H1 (cell line): ENCODE results near the gene OGFOD3. TPM values are rescaled to one million over a fixed set of nuclear protein-coding genes. Genes with fewer than 3 reads are reported as not detected.

Source experiments
- CTCF ChIA-PET: fragments of 300-600 bp; sonication (Branson Sonifier 250); formaldehyde crosslinking; loops from one replicate; lab custom pipeline; 2021; ENCODE audit not compliant: partially characterized antibody; lab: Charles Lee
- POLR2A ChIA-PET: fragments of 300-600 bp; sonication (Branson Sonifier 250); formaldehyde crosslinking; loops from one replicate; lab custom pipeline; 2021; ENCODE audit warnings: inconsistent platforms; ENCODE audit not compliant: partially characterized antibody; lab: Charles Lee
- DNase-seq, 2 experiments: peaks; one replicate each; pipeline versions ENCODE4 v3.0.0 to v3.0.0-alpha.2; 2010 to 2022; ENCODE audit warnings: low spot score in 2 of 2, low read depth in 1 of 2, mixed read lengths in 1 of 2
- FAIRE-seq: peaks from 2 replicates; lab custom pipeline; 2011; peaks lifted over from hg19 to GRCh38; lab: Jason Lieb, UNC
- H2AFZ ChIP-seq: 2 replicates; pipeline ENCODE4 v1.8.1; 2012; ENCODE audit warnings: low read length, inconsistent platforms
- H2AK5ac ChIP-seq: 2 replicates; pipeline ENCODE4 v1.6.1; 2013; ENCODE audit warnings: low read depth, low read length
- H2BK120ac ChIP-seq: replicated peaks from 2 replicates; pipeline ENCODE3; 2013; ENCODE audit warnings: low read depth, low read length, inconsistent platforms
- H2BK12ac ChIP-seq: 2 replicates; pipeline ENCODE4 v1.6.1; 2013; ENCODE audit warnings: low read depth, low read length
- H2BK15ac ChIP-seq: 2 replicates; pipeline ENCODE4 v1.6.1; 2013; ENCODE audit warnings: low read length
- H2BK20ac ChIP-seq: 2 replicates; pipeline ENCODE4 v1.6.1; 2013; ENCODE audit warnings: low read length
- H2BK5ac ChIP-seq: 2 replicates; pipeline ENCODE4 v1.6.1; 2013; ENCODE audit warnings: low read depth, low read length
- H3K14ac ChIP-seq: 2 replicates; pipeline ENCODE4 v1.6.1; 2013; ENCODE audit warnings: inconsistent platforms; ENCODE audit not compliant: insufficient read length
- H3K18ac ChIP-seq: 2 replicates; pipeline ENCODE4 v1.6.1; 2013; ENCODE audit warnings: low read length; ENCODE audit errors: extremely low read depth
- H3K23ac ChIP-seq: 2 replicates; pipeline ENCODE4 v1.6.1; 2013; ENCODE audit warnings: inconsistent platforms; ENCODE audit not compliant: insufficient read length
- H3K23me2 ChIP-seq: 2 replicates; pipeline ENCODE4 v1.6.1; 2013; ENCODE audit warnings: low read depth, low read length
- H3K27ac ChIP-seq: 2 replicates; pipeline ENCODE4 v1.6.1; 2011; ENCODE audit warnings: low read depth, low read length, inconsistent platforms
- H3K27me3 ChIP-seq, 4 experiments: replicated peaks in 1 of 4; 1 replicate in 1 of 4; 2 replicates in 3 of 4; pipeline versions ENCODE4 v1.6.1 to v1.8.1; 2011 to 2013; ENCODE audit warnings: low read length in 3 of 4, mild to moderate bottlenecking in 3 of 4, inconsistent platforms in 2 of 4, mixed read lengths in 2 of 4, moderate library complexity in 1 of 4; ENCODE audit not compliant: control insufficient read depth in 3 of 4, insufficient read depth in 3 of 4; ENCODE audit errors: extremely low read depth in 1 of 4
- H3K36me3 ChIP-seq, 4 experiments: 2 replicates each; pipeline versions ENCODE4 v1.6.1 to v1.8.1; 2011 to 2013; ENCODE audit warnings: mild to moderate bottlenecking in 4 of 4, low read length in 3 of 4, moderate library complexity in 2 of 4, control low read depth in 1 of 4, inconsistent platforms in 1 of 4; ENCODE audit not compliant: insufficient read depth in 4 of 4, control insufficient read depth in 2 of 4
- H3K4ac ChIP-seq: replicated peaks from 2 replicates; pipeline ENCODE3; 2013; ENCODE audit warnings: low read length, low read depth, mixed read lengths, inconsistent platforms; ENCODE audit not compliant: insufficient read length
- H3K4me1 ChIP-seq, 4 experiments: replicated peaks in 1 of 4; 1 replicate in 1 of 4; 2 replicates in 3 of 4; pipeline versions ENCODE4 v1.6.1 to v1.8.1; 2011 to 2013; ENCODE audit warnings: low read length in 3 of 4, inconsistent platforms in 2 of 4, mixed read lengths in 1 of 4; ENCODE audit not compliant: insufficient read depth in 4 of 4, control insufficient read depth in 3 of 4
- H3K4me2 ChIP-seq, 2 experiments: 2 replicates each; pipeline versions ENCODE4 v1.6.1 to v1.8.1; 2011 to 2013; ENCODE audit warnings: low read depth in 2 of 2, low read length in 2 of 2, control low read depth in 1 of 2, inconsistent platforms in 1 of 2, mild to moderate bottlenecking in 1 of 2; ENCODE audit not compliant: insufficient read depth in 1 of 2
- H3K4me3 ChIP-seq, 4 experiments: fragments of 200-600, 300-600 bp in 1 of 4; sonication (generic), shearing (Covaris generic), sonication (Bioruptor Twin) in 1 of 4; 2 replicates each; pipeline versions ENCODE4 v1.5.1 to v1.8.1; 2011 to 2016; ENCODE audit warnings: low read length in 4 of 4, low read depth in 3 of 4, control low read depth in 2 of 4, inconsistent platforms in 2 of 4, mild to moderate bottlenecking in 2 of 4, mixed read lengths in 1 of 4, moderate library complexity in 1 of 4; ENCODE audit not compliant: insufficient read depth in 2 of 4; ENCODE audit errors: extremely low read depth in 1 of 4
- H3K56ac ChIP-seq: replicated peaks from 2 replicates; pipeline ENCODE3; 2013; ENCODE audit warnings: low read depth, mild to moderate bottlenecking, mixed read lengths, low read length, inconsistent platforms; ENCODE audit not compliant: insufficient read length
- H3K79me1 ChIP-seq: 2 replicates; pipeline ENCODE4 v1.6.1; 2013; ENCODE audit warnings: low read depth, low read length, control low read depth
- H3K79me2 ChIP-seq, 2 experiments: 2 replicates each; pipeline versions ENCODE4 v1.6.1 to v1.8.1; 2012 to 2013; ENCODE audit warnings: low read length in 2 of 2, mild to moderate bottlenecking in 2 of 2, inconsistent platforms in 1 of 2; ENCODE audit not compliant: insufficient read depth in 2 of 2, control insufficient read depth in 1 of 2
- H3K9ac ChIP-seq, 4 experiments: replicated peaks in 1 of 4; 1 replicate in 1 of 4; 2 replicates in 3 of 4; pipeline versions ENCODE4 v1.6.1 to v1.8.1; 2011 to 2013; ENCODE audit warnings: low read depth in 3 of 4, low read length in 3 of 4, control low read depth in 2 of 4, mild to moderate bottlenecking in 2 of 4, moderate library complexity in 2 of 4, inconsistent platforms in 1 of 4; ENCODE audit errors: extremely low read depth in 1 of 4
- H3K9me3 ChIP-seq, 2 experiments: 2 replicates each; pipeline versions ENCODE4 v1.6.1 to v1.8.1; 2012 to 2013; ENCODE audit warnings: mild to moderate bottlenecking in 2 of 2, moderate library complexity in 2 of 2, control low read depth in 1 of 2, inconsistent platforms in 1 of 2, low read depth in 1 of 2, low read length in 1 of 2, mixed read lengths in 1 of 2; ENCODE audit not compliant: insufficient read depth in 2 of 2
- H4K20me1 ChIP-seq, 2 experiments: replicated peaks in 1 of 2; 2 replicates each; pipeline versions ENCODE3 to v1.8.1; 2011 to 2013; ENCODE audit warnings: inconsistent platforms in 2 of 2, low read length in 2 of 2, mild to moderate bottlenecking in 1 of 2; ENCODE audit not compliant: insufficient read depth in 2 of 2, control insufficient read depth in 1 of 2
- H4K5ac ChIP-seq: 2 replicates; pipeline ENCODE4 v1.6.1; 2013; ENCODE audit warnings: low read length, low read depth, mixed read lengths, inconsistent platforms; ENCODE audit not compliant: insufficient read length
- H4K8ac ChIP-seq: 2 replicates; pipeline ENCODE4 v1.8.0; 2013; ENCODE audit warnings: mild to moderate bottlenecking, moderate library complexity, low read length, inconsistent platforms; ENCODE audit not compliant: insufficient read depth; ENCODE audit errors: extremely low read depth
- H4K91ac ChIP-seq: replicated peaks from 2 replicates; pipeline ENCODE3; 2013; ENCODE audit warnings: low read length, mixed read lengths, inconsistent platforms; ENCODE audit not compliant: insufficient read length
- EZH2 ChIP-seq: fragments of 200-600 bp; sonication (generic); IDR thresholded peaks from 2 replicates; pipeline ENCODE4 v1.7.1; 2012; ENCODE audit warnings: low read depth, mild to moderate bottlenecking, moderate library complexity, low read length, inconsistent platforms; ENCODE audit not compliant: severe bottlenecking
- JUND ChIP-seq: IDR thresholded peaks from 2 replicates; pipeline ENCODE4 v1.6.1; 2011; ENCODE audit warnings: mild to moderate bottlenecking, improper control_type of control experiment, low read length
- NANOG ChIP-seq: IDR thresholded peaks from 2 replicates; pipeline ENCODE4 v1.6.1; 2011; ENCODE audit warnings: low read length, low read depth, mild to moderate bottlenecking, inconsistent platforms; ENCODE audit not compliant: insufficient read depth, poor library complexity, severe bottlenecking
- POLR2A ChIP-seq, 2 experiments: IDR thresholded peaks; 1 replicate in 1 of 2; 2 replicates in 1 of 2; pipeline ENCODE4 v1.6.1; 2011; ENCODE audit warnings: low read depth in 2 of 2, low read length in 2 of 2, mild to moderate bottlenecking in 2 of 2; ENCODE audit errors: control extremely low read depth in 1 of 2
- POU5F1 ChIP-seq: IDR thresholded peaks from 2 replicates; pipeline ENCODE4 v1.6.1; 2011; ENCODE audit warnings: low read depth, mild to moderate bottlenecking, low read length, moderate library complexity
- SP4 ChIP-seq: IDR thresholded peaks from 2 replicates; pipeline ENCODE4 v1.6.1; 2012; ENCODE audit warnings: low read length, inconsistent platforms
- SUZ12 ChIP-seq: fragments of 200-600 bp; sonication (generic); IDR thresholded peaks from 2 replicates; pipeline ENCODE4 v1.6.1; 2012; ENCODE audit warnings: mild to moderate bottlenecking, inconsistent platforms, low read length, moderate library complexity, mixed read lengths
- TCF12 ChIP-seq: IDR thresholded peaks from 2 replicates; pipeline ENCODE4 v1.6.1; 2011; ENCODE audit warnings: low read depth, mild to moderate bottlenecking, low read length
- WGBS, 2 experiments: shearing (Covaris generic) in 1 of 2; methylation state at CpG; one replicate each; pipeline versions ENCODE4 v1.1.6 to v1.1.7; 2013 to 2015; ENCODE audit warnings: low lambda C conversion rate in 2 of 2, mixed read lengths in 2 of 2, inconsistent platforms in 1 of 2, low coverage in 1 of 2, missing lambda C conversion rate in 1 of 2; ENCODE audit not compliant: insufficient replicate concordance in 2 of 2, insufficient coverage in 1 of 2, insufficient read length in 1 of 2; ENCODE audit errors: extremely low coverage in 1 of 2, missing lambda C conversion rate in 1 of 2; 5-methylcytosine and 5-hydroxymethylcytosine counted together
- polyA plus RNA-seq, 7 experiments: library from polyadenylated mRNA; depleted of rRNA in 3 of 7; stranded (reverse) in 5 of 7; unstranded in 2 of 7; fragments of >200 nt in 5 of 7; fragments of 200-250 nt in 2 of 7; gene quantifications; 1 replicate in 5 of 7; 2 replicates in 1 of 7; 4 replicates in 1 of 7; pipeline versions ENCODE4 v1.2.1 to v1.2.3, GENCODE V29; 2011 to 2013; ENCODE audit warnings: missing spikeins in 2 of 7, mixed read lengths in 2 of 7
- total RNA-seq: library from RNA; stranded (reverse); fragmentation: NEBNext Ultra II Directional; extraction: Animal tissue kit (Norgen Biotek cat#: 25700); gene quantifications from 2 replicates; pipeline ENCODE4 v1.2.1, GENCODE V29; 2021
- TF ChIP-seq, protein P1 (sequence below): IDR thresholded peaks from 2 replicates; pipeline ENCODE4 v1.6.1; 2011; ENCODE audit warnings: low read depth, mild to moderate bottlenecking, low read length; ENCODE audit not compliant: insufficient read depth

OGFOD3 gene
- total and polyA plus RNA-seq, 2 of the 8 experiments (the other 6 are each of a cell fraction or from before 2014, with no cell fraction given): 21.1 to 21.8 TPM

DNA sequence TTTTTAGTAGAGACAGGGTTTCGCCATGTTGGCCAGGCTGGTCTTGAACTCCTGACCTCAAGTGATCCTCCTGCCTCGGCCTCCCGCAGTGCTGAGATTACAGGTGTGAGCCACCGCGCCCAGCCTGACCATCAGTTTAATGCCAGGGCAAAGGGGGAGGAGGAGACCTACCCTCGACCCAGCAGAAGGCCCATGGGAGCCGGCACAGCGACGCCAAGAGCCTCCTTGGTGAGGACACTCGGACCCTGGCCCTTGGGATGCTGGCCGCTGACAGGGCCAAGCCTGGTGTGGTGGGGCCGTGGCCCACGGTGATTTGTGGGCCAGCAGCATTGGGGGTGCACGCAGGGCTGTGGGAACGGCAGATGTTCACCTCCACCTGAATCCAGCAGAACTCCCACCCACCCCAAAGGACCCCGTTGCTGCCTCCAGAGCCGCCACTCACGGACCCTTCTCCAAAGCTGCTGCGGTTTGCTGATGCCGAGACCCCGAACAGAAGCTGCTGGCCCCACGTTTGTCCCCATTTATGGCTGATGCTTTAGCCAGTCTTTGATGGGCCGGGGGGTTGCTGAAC is 26.8 kb downstream of the OGFOD3 start:
- no peak overlapping the region for H2BK120ac ChIP-seq
- no peak overlapping the region for H2BK15ac ChIP-seq
- no peak overlapping the region for H4K91ac ChIP-seq
- no peak overlapping the region for H2AFZ ChIP-seq
- no peak for FAIRE-seq
- H3K9ac ChIP-seq: no peak overlapping the region
- no peak overlapping the region for H2BK12ac ChIP-seq
- 0 out of 8 replicates have a peak, but pooled peaks cover 0 to 2% (median 0%) of the 10 kb centered on the region in 4 experiments for H3K36me3 ChIP-seq
- DNase-seq: no peak
- no peak for TF ChIP-seq TCF12
- TF ChIP-seq EZH2: no peak
- TF ChIP-seq POU5F1: no peak
- TF ChIP-seq NANOG: no peak
- no peak for TF ChIP-seq JUND
- no peak for TF ChIP-seq SUZ12
- TF ChIP-seq SP4: no peak
- no peak for TF ChIP-seq POLR2A (IDR thresholded peaks at IDR 0.05; ENCODE audit: control extremely low read depth in 1 of 2, low read depth in 2 of 2, low read length in 2 of 2)
- TF ChIP-seq, protein P1, sequence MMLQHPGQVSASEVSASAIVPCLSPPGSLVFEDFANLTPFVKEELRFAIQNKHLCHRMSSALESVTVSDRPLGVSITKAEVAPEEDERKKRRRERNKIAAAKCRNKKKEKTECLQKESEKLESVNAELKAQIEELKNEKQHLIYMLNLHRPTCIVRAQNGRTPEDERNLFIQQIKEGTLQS: no peak
- TF ChIP-seq, all 59 proteins: peak for 0
- H3K23me2 ChIP-seq: no peaks in the 10 kb centered on the region
- no peaks in the 10 kb centered on the region for H3K79me2 ChIP-seq
- no peak overlapping the region for H3K27ac ChIP-seq
- no peak overlapping the region for H3K56ac ChIP-seq
- no peak overlapping the region for H2BK20ac ChIP-seq
- H3K4ac ChIP-seq: no peak overlapping the region
- no peaks in the 10 kb centered on the region for H3K79me1 ChIP-seq
- H4K5ac ChIP-seq: no peak overlapping the region
- POLR2A ChIA-PET: interaction anchor here (0.6 kb wide), 1 partner anchor 47 kb away, joined by 3 read pairs; no protein-coding TSS in a partner anchor
- no peak overlapping the region for H4K8ac ChIP-seq
- H3K18ac ChIP-seq: no peak overlapping the region
- H3K14ac ChIP-seq: no peak overlapping the region
- WGBS, 2 experiments: 97% methylated on average over 14 of the region's 23 CpGs; no CpG with 5 or more reads in 1 of the 2 experiments
- H3K9me3 ChIP-seq: no peaks in the 10 kb centered on the region
- no peak overlapping the region for H3K23ac ChIP-seq
- no peak overlapping the region for H3K4me2 ChIP-seq
- H3K27me3 ChIP-seq: no peaks in the 10 kb centered on the region
- H2BK5ac ChIP-seq: no peak overlapping the region
- no peak overlapping the region for H3K4me3 ChIP-seq
- H2AK5ac ChIP-seq: no peak overlapping the region
- H3K4me1 ChIP-seq: no peaks in the 10 kb centered on the region; a peak in 1 of 7 replicates
- no peaks in the 10 kb centered on the region for H4K20me1 ChIP-seq
- CTCF ChIA-PET: interaction anchor here (0.5 to 1.2 kb wide), 2 partner anchors 18 to 39 kb away, joined by 3 to 5 read pairs; no protein-coding TSS in a partner anchor
